H1 (cell line): ENCODE results near the gene XPO5. TPM values are rescaled to one million over a fixed set of nuclear protein-coding genes. Genes with fewer than 3 reads are reported as not detected.
A peak's percentile ranks its signal among the peaks of the same experiment; 100 is the strongest.

Experiments
- CTCF ChIA-PET: fragments of 300-600 bp; sonication (Branson Sonifier 250); formaldehyde crosslinking; loops from one replicate; lab custom pipeline; 2021; ENCODE audit not compliant: partially characterized antibody; lab: Charles Lee
- POLR2A ChIA-PET: fragments of 300-600 bp; sonication (Branson Sonifier 250); formaldehyde crosslinking; loops from one replicate; lab custom pipeline; 2021; ENCODE audit warnings: inconsistent platforms; ENCODE audit not compliant: partially characterized antibody; lab: Charles Lee
- DNase-seq, 2 experiments: peaks; one replicate each; pipeline versions ENCODE4 v3.0.0 to v3.0.0-alpha.2; 2010 to 2022; ENCODE audit warnings: low spot score in 2 of 2, low read depth in 1 of 2, mixed read lengths in 1 of 2
- FAIRE-seq: peaks from 2 replicates; lab custom pipeline; 2011; peaks lifted over from hg19 to GRCh38; lab: Jason Lieb, UNC
- H2AFZ ChIP-seq: 2 replicates; pipeline ENCODE4 v1.8.1; 2012; ENCODE audit warnings: low read length, inconsistent platforms
- H2AK5ac ChIP-seq: 2 replicates; pipeline ENCODE4 v1.6.1; 2013; ENCODE audit warnings: low read depth, low read length
- H2BK120ac ChIP-seq: replicated peaks from 2 replicates; pipeline ENCODE3; 2013; ENCODE audit warnings: low read depth, low read length, inconsistent platforms
- H2BK12ac ChIP-seq: 2 replicates; pipeline ENCODE4 v1.6.1; 2013; ENCODE audit warnings: low read depth, low read length
- H2BK15ac ChIP-seq: 2 replicates; pipeline ENCODE4 v1.6.1; 2013; ENCODE audit warnings: low read length
- H2BK20ac ChIP-seq: 2 replicates; pipeline ENCODE4 v1.6.1; 2013; ENCODE audit warnings: low read length
- H2BK5ac ChIP-seq: 2 replicates; pipeline ENCODE4 v1.6.1; 2013; ENCODE audit warnings: low read depth, low read length
- H3K14ac ChIP-seq: 2 replicates; pipeline ENCODE4 v1.6.1; 2013; ENCODE audit warnings: inconsistent platforms; ENCODE audit not compliant: insufficient read length
- H3K18ac ChIP-seq: 2 replicates; pipeline ENCODE4 v1.6.1; 2013; ENCODE audit warnings: low read length; ENCODE audit errors: extremely low read depth
- H3K23ac ChIP-seq: 2 replicates; pipeline ENCODE4 v1.6.1; 2013; ENCODE audit warnings: inconsistent platforms; ENCODE audit not compliant: insufficient read length
- H3K23me2 ChIP-seq: 2 replicates; pipeline ENCODE4 v1.6.1; 2013; ENCODE audit warnings: low read depth, low read length
- H3K27ac ChIP-seq: 2 replicates; pipeline ENCODE4 v1.6.1; 2011; ENCODE audit warnings: low read depth, low read length, inconsistent platforms
- H3K27me3 ChIP-seq, 4 experiments: replicated peaks in 1 of 4; 1 replicate in 1 of 4; 2 replicates in 3 of 4; pipeline versions ENCODE4 v1.6.1 to v1.8.1; 2011 to 2013; ENCODE audit warnings: low read length in 3 of 4, mild to moderate bottlenecking in 3 of 4, inconsistent platforms in 2 of 4, mixed read lengths in 2 of 4, moderate library complexity in 1 of 4; ENCODE audit not compliant: control insufficient read depth in 3 of 4, insufficient read depth in 3 of 4; ENCODE audit errors: extremely low read depth in 1 of 4
- H3K36me3 ChIP-seq, 4 experiments: 2 replicates each; pipeline versions ENCODE4 v1.6.1 to v1.8.1; 2011 to 2013; ENCODE audit warnings: mild to moderate bottlenecking in 4 of 4, low read length in 3 of 4, moderate library complexity in 2 of 4, control low read depth in 1 of 4, inconsistent platforms in 1 of 4; ENCODE audit not compliant: insufficient read depth in 4 of 4, control insufficient read depth in 2 of 4
- H3K4ac ChIP-seq: replicated peaks from 2 replicates; pipeline ENCODE3; 2013; ENCODE audit warnings: low read length, low read depth, mixed read lengths, inconsistent platforms; ENCODE audit not compliant: insufficient read length
- H3K4me1 ChIP-seq, 4 experiments: replicated peaks in 1 of 4; 1 replicate in 1 of 4; 2 replicates in 3 of 4; pipeline versions ENCODE4 v1.6.1 to v1.8.1; 2011 to 2013; ENCODE audit warnings: low read length in 3 of 4, inconsistent platforms in 2 of 4, mixed read lengths in 1 of 4; ENCODE audit not compliant: insufficient read depth in 4 of 4, control insufficient read depth in 3 of 4
- H3K4me2 ChIP-seq, 2 experiments: 2 replicates each; pipeline versions ENCODE4 v1.6.1 to v1.8.1; 2011 to 2013; ENCODE audit warnings: low read depth in 2 of 2, low read length in 2 of 2, control low read depth in 1 of 2, inconsistent platforms in 1 of 2, mild to moderate bottlenecking in 1 of 2; ENCODE audit not compliant: insufficient read depth in 1 of 2
- H3K4me3 ChIP-seq, 4 experiments: fragments of 200-600, 300-600 bp in 1 of 4; sonication (generic), shearing (Covaris generic), sonication (Bioruptor Twin) in 1 of 4; 2 replicates each; pipeline versions ENCODE4 v1.5.1 to v1.8.1; 2011 to 2016; ENCODE audit warnings: low read length in 4 of 4, low read depth in 3 of 4, control low read depth in 2 of 4, inconsistent platforms in 2 of 4, mild to moderate bottlenecking in 2 of 4, mixed read lengths in 1 of 4, moderate library complexity in 1 of 4; ENCODE audit not compliant: insufficient read depth in 2 of 4; ENCODE audit errors: extremely low read depth in 1 of 4
- H3K56ac ChIP-seq: replicated peaks from 2 replicates; pipeline ENCODE3; 2013; ENCODE audit warnings: low read depth, mild to moderate bottlenecking, mixed read lengths, low read length, inconsistent platforms; ENCODE audit not compliant: insufficient read length
- H3K79me1 ChIP-seq: 2 replicates; pipeline ENCODE4 v1.6.1; 2013; ENCODE audit warnings: low read depth, low read length, control low read depth
- H3K79me2 ChIP-seq, 2 experiments: 2 replicates each; pipeline versions ENCODE4 v1.6.1 to v1.8.1; 2012 to 2013; ENCODE audit warnings: low read length in 2 of 2, mild to moderate bottlenecking in 2 of 2, inconsistent platforms in 1 of 2; ENCODE audit not compliant: insufficient read depth in 2 of 2, control insufficient read depth in 1 of 2
- H3K9ac ChIP-seq, 4 experiments: replicated peaks in 1 of 4; 1 replicate in 1 of 4; 2 replicates in 3 of 4; pipeline versions ENCODE4 v1.6.1 to v1.8.1; 2011 to 2013; ENCODE audit warnings: low read depth in 3 of 4, low read length in 3 of 4, control low read depth in 2 of 4, mild to moderate bottlenecking in 2 of 4, moderate library complexity in 2 of 4, inconsistent platforms in 1 of 4; ENCODE audit errors: extremely low read depth in 1 of 4
- H3K9me3 ChIP-seq, 2 experiments: 2 replicates each; pipeline versions ENCODE4 v1.6.1 to v1.8.1; 2012 to 2013; ENCODE audit warnings: mild to moderate bottlenecking in 2 of 2, moderate library complexity in 2 of 2, control low read depth in 1 of 2, inconsistent platforms in 1 of 2, low read depth in 1 of 2, low read length in 1 of 2, mixed read lengths in 1 of 2; ENCODE audit not compliant: insufficient read depth in 2 of 2
- H4K20me1 ChIP-seq, 2 experiments: replicated peaks in 1 of 2; 2 replicates each; pipeline versions ENCODE3 to v1.8.1; 2011 to 2013; ENCODE audit warnings: inconsistent platforms in 2 of 2, low read length in 2 of 2, mild to moderate bottlenecking in 1 of 2; ENCODE audit not compliant: insufficient read depth in 2 of 2, control insufficient read depth in 1 of 2
- H4K5ac ChIP-seq: 2 replicates; pipeline ENCODE4 v1.6.1; 2013; ENCODE audit warnings: low read length, low read depth, mixed read lengths, inconsistent platforms; ENCODE audit not compliant: insufficient read length
- H4K8ac ChIP-seq: 2 replicates; pipeline ENCODE4 v1.8.0; 2013; ENCODE audit warnings: mild to moderate bottlenecking, moderate library complexity, low read length, inconsistent platforms; ENCODE audit not compliant: insufficient read depth; ENCODE audit errors: extremely low read depth
- H4K91ac ChIP-seq: replicated peaks from 2 replicates; pipeline ENCODE3; 2013; ENCODE audit warnings: low read length, mixed read lengths, inconsistent platforms; ENCODE audit not compliant: insufficient read length
- CEBPB ChIP-seq: IDR thresholded peaks from 2 replicates; pipeline ENCODE4 v1.6.1; 2012; ENCODE audit warnings: low read depth, low read length
- CREB1 ChIP-seq: IDR thresholded peaks from 2 replicates; pipeline ENCODE4 v1.6.1; 2012; ENCODE audit warnings: inconsistent platforms
- EGR1 ChIP-seq: IDR thresholded peaks from 2 replicates; pipeline ENCODE4 v1.6.1; 2011; ENCODE audit warnings: low read depth, low read length, borderline replicate concordance
- KDM4A ChIP-seq: IDR thresholded peaks from one replicate; pipeline ENCODE4 v1.7.1; 2012; ENCODE audit warnings: low read depth, mild to moderate bottlenecking, moderate library complexity, low read length, inconsistent platforms; ENCODE audit not compliant: severe bottlenecking
- PHF8 ChIP-seq: fragments of 200-600 bp; sonication (generic); conservative IDR thresholded peaks from 2 replicates; pipeline ENCODE4 v1.7.1; 2012; ENCODE audit warnings: low read depth, mild to moderate bottlenecking, inconsistent platforms, low read length, moderate library complexity
- RFX5 ChIP-seq: IDR thresholded peaks from 2 replicates; pipeline ENCODE4 v1.6.1; 2011; ENCODE audit warnings: low read depth, low read length, improper control_type of control experiment, borderline replicate concordance
- RXRA ChIP-seq: IDR thresholded peaks from 2 replicates; pipeline ENCODE4 v1.6.1; 2011; ENCODE audit warnings: low read depth, mild to moderate bottlenecking, low read length, moderate library complexity; ENCODE audit not compliant: insufficient read depth
- SIN3A ChIP-seq, 2 experiments: IDR thresholded peaks in 1 of 2; conservative IDR thresholded peaks in 1 of 2; 2 replicates each; pipeline ENCODE4 v1.6.1; 2011 to 2012; ENCODE audit warnings: low read length in 2 of 2, improper control_type of control experiment in 1 of 2, low read depth in 1 of 2, mild to moderate bottlenecking in 1 of 2
- TAF1 ChIP-seq: IDR thresholded peaks from 2 replicates; pipeline ENCODE4 v1.6.1; 2011; ENCODE audit warnings: mild to moderate bottlenecking, low read depth, low read length
- YY1 ChIP-seq: IDR thresholded peaks from 2 replicates; pipeline ENCODE4 v1.6.1; 2011; ENCODE audit warnings: low read depth, mild to moderate bottlenecking, low read length
- whole genome bisulfite sequencing, 2 experiments: shearing (Covaris generic) in 1 of 2; methylation state at CpG; one replicate each; pipeline versions ENCODE4 v1.1.6 to v1.1.7; 2013 to 2015; ENCODE audit warnings: low lambda C conversion rate in 2 of 2, mixed read lengths in 2 of 2, inconsistent platforms in 1 of 2, low coverage in 1 of 2, missing lambda C conversion rate in 1 of 2; ENCODE audit not compliant: insufficient replicate concordance in 2 of 2, insufficient coverage in 1 of 2, insufficient read length in 1 of 2; ENCODE audit errors: extremely low coverage in 1 of 2, missing lambda C conversion rate in 1 of 2; 5-methylcytosine and 5-hydroxymethylcytosine counted together
- polyA plus RNA-seq, 7 experiments: library from polyadenylated mRNA; depleted of rRNA in 3 of 7; stranded (reverse) in 5 of 7; unstranded in 2 of 7; fragments of >200 nt in 5 of 7; fragments of 200-250 nt in 2 of 7; gene quantifications; 1 replicate in 5 of 7; 2 replicates in 1 of 7; 4 replicates in 1 of 7; pipeline versions ENCODE4 v1.2.1 to v1.2.3, GENCODE V29; 2011 to 2013; ENCODE audit warnings: missing spikeins in 2 of 7, mixed read lengths in 2 of 7
- total RNA-seq: library from RNA; stranded (reverse); fragmentation: NEBNext Ultra II Directional; extraction: Animal tissue kit (Norgen Biotek cat#: 25700); gene quantifications from 2 replicates; pipeline ENCODE4 v1.2.1, GENCODE V29; 2021

The XPO5 gene
- total and polyA plus RNA-seq, 2 of the 8 experiments (the other 6 are each of a cell fraction or from before 2014, with no cell fraction given), result 80.6 to 95.7 TPM

GRCh38 chr6:43509984-43510826 lies 65.6 kb downstream of the XPO5 start, which contains the start of gene LRRC73:
LRRC73 (minus strand) TSS chr6:43510346; CDS start chr6:43509785, 561 bp downstream.
- Histone ChIP-seq H3K4ac (no peak within 1 kb of the TSS), H2AK5ac (no peak within 1 kb of the TSS), H2BK15ac (no peak within 1 kb of the TSS), H2BK20ac (no peak within 1 kb of the TSS), H2BK120ac (no peak within 1 kb of the TSS), H4K8ac (peak within 1 kb of the TSS; percentile 71), H3K14ac (no peak within 1 kb of the TSS), H3K4me3 (peak within 1 kb of the TSS; percentile 47 to 77 (median 68)), H3K79me1 (peaks cover 1% of the 10 kb centered on the region; the same call in 1 of the 2 replicates), H3K56ac (no peak within 1 kb of the TSS), H4K5ac (peak within 1 kb of the TSS; percentile 10), H3K4me1 (peaks cover 0 to 21% (median 9%) of the 10 kb centered on the region in 4 experiments; a peak in 5 of 7 replicates), H2AFZ (no peak within 1 kb of the TSS; the same call in 1 of the 2 replicates), H2BK12ac (peak within 1 kb of the TSS; percentile 50; the same call in 1 of the 2 replicates), H3K4me2 (peak within 1 kb of the TSS; percentile 62 to 97), H3K27me3 (peaks cover 0 to 19% (median 15%) of the 10 kb centered on the region in 4 experiments; a peak in 5 of 7 replicates), H3K36me3 (peaks cover 12 to 32% (median 18%) of the 10 kb centered on the region in 4 experiments; a peak in 7 of 8 replicates), H3K27ac (peak within 1 kb of the TSS; percentile 51), H3K18ac (peak within 1 kb of the TSS; percentile 52; the same call in 1 of the 2 replicates), H4K20me1 (peaks cover 2 to 19% of the 10 kb centered on the region in 2 experiments), H2BK5ac (no peak within 1 kb of the TSS), H3K9ac (peak within 1 kb of the TSS; percentile 19 to 41 (median 36); a peak in 3 of 7 replicates), H4K91ac (peak within 1 kb of the TSS; percentile 76), H3K23ac (no peak within 1 kb of the TSS), H3K9me3 (no peaks in the 10 kb centered on the region), H3K23me2 (peaks cover 12% of the 10 kb centered on the region), H3K79me2 (peaks cover 0 to 1% of the 10 kb centered on the region in 2 experiments; a peak in 2 of 4 replicates)
- DNase-seq (peak in 1 of 2 experiments; percentile 92), FAIRE-seq (no peak)
- ChIA-PET POLR2A (interaction anchor here (0.8 to 12.6 kb wide), 17 partner anchors 10 to 336 kb away, joined by 3 to 147 read pairs (median 4); partner anchors contain the start of genes ABCC10, DLK2, POLH and POLR1C), CTCF (interaction anchor here (0.6 to 31.7 kb wide), 8 partner anchors 8 to 213 kb away, joined by 3 to 536 read pairs (median 3); partner anchors contain the start of genes CRIP3, DLK2 and TJAP1)
- 11% methylated on average over 47 of the region's 96 CpGs; no CpG with 5 or more reads in 1 of the 2 experiments for WGBS, 2 experiments
- TF ChIP-seq RFX5 (peak; percentile 84), YY1 (peak; percentile 81; the same call in 1 of the 2 replicates), KDM4A (peak; percentile 97), RXRA (no peak), PHF8 (no peak; the same call in 1 of the 2 replicates), SIN3A (conservative IDR thresholded peaks at IDR 0.05 in 1 of 2, IDR thresholded peaks at IDR 0.05 in 1 of 2; ENCODE audit: low read depth in 1 of 2, low read length in 2 of 2) (peak in 1 of 2 experiments; percentile 80; a peak in 2 of 4 replicates), CEBPB (no peak), EGR1 (peak; percentile 46; the same call in 1 of the 2 replicates), CREB1 (peak; percentile 81), TAF1 (peak; percentile 34; the same call in 1 of the 2 replicates)
